SK-N-SH (cell line): ENCODE results near the gene TXNDC16. TPM values are rescaled to one million over a fixed set of nuclear protein-coding genes. Genes with fewer than 3 reads are reported as not detected.
"Not testable (repeated sequence)": the region's sequence is repeated elsewhere in the genome, so short reads cannot be mapped to it uniquely, and the experiment has no call there.

Source experiments
- CTCF ChIA-PET: fragments of 300-600, 350-600 bp; formaldehyde crosslinking; extraction: SDS; loops from one replicate; lab custom pipeline; 2021; lab: Yijun Ruan, JAX
- POLR2A ChIA-PET: fragments of 350-600 bp; sonication (Branson Sonifier 250); formaldehyde crosslinking; extraction: SDS; loops from one replicate; lab custom pipeline; 2020; ENCODE audit warnings: antibody characterized with exemption, inconsistent platforms; lab: Yijun Ruan, JAX
- DNase-seq: peaks from one replicate; pipeline ENCODE4 v3.0.0; 2012
- H2AFZ ChIP-seq: fragments of 200-600 bp; sonication (generic); 2 replicates; pipeline ENCODE4 v1.8.1; 2016; ENCODE audit warnings: antibody characterized with exemption, mild to moderate bottlenecking, low read depth
- H3F3A ChIP-seq: fragments of 200-600 bp; sonication (generic); replicated peaks from 2 replicates; pipeline ENCODE3; 2016; ENCODE audit warnings: antibody characterized with exemption, mild to moderate bottlenecking; ENCODE audit not compliant: insufficient read depth
- H3K27ac ChIP-seq, 2 experiments: fragments of 200-500 bp in 1 of 2; fragments of 200-600 bp in 1 of 2; sonication (Bioruptor generic) in 1 of 2; sonication (generic), shearing (Covaris generic) in 1 of 2; 2 replicates each; pipeline versions ENCODE4 v1.5.1 to v1.6.1; 2014 to 2016; ENCODE audit warnings: low read depth in 2 of 2, inconsistent platforms in 1 of 2, low read length in 1 of 2, mild to moderate bottlenecking in 1 of 2, mixed read lengths in 1 of 2
- H3K27me3 ChIP-seq: fragments of 200-600 bp; sonication (generic), shearing (Covaris generic); 2 replicates; pipeline ENCODE4 v1.6.1; 2016; ENCODE audit warnings: mixed run types; ENCODE audit not compliant: insufficient read depth
- H3K36me3 ChIP-seq, 2 experiments: fragments of 200-500 bp in 1 of 2; fragments of 200-600 bp in 1 of 2; sonication (Bioruptor generic) in 1 of 2; sonication (generic) in 1 of 2; replicated peaks in 1 of 2; 2 replicates each; pipeline versions ENCODE3 to v1.5.1; 2014 to 2016; ENCODE audit warnings: low read length in 1 of 2, mild to moderate bottlenecking in 1 of 2; ENCODE audit not compliant: insufficient read depth in 2 of 2, control insufficient read depth in 1 of 2
- H3K4me1 ChIP-seq, 2 experiments: fragments of 200-500 bp in 1 of 2; fragments of 200-600 bp in 1 of 2; sonication (Bioruptor generic) in 1 of 2; sonication (generic), shearing (Covaris generic) in 1 of 2; 2 replicates each; pipeline versions ENCODE4 v1.5.1 to v1.6.1; 2014 to 2016; ENCODE audit warnings: low read depth in 1 of 2, low read length in 1 of 2, mixed run types in 1 of 2; ENCODE audit not compliant: insufficient read depth in 2 of 2, control insufficient read depth in 1 of 2
- H3K4me2 ChIP-seq: fragments of 200-600 bp; sonication (generic), shearing (Covaris generic); 2 replicates; pipeline ENCODE4 v1.6.1; 2017; ENCODE audit warnings: mixed run types
- H3K4me3 ChIP-seq, 2 experiments: fragments of 200-500 bp in 1 of 2; fragments of 200-600 bp in 1 of 2; sonication (Bioruptor generic) in 1 of 2; sonication (generic), shearing (Covaris generic) in 1 of 2; 2 replicates each; pipeline versions ENCODE4 v1.5.1 to v1.8.1; 2014 to 2016; ENCODE audit warnings: low read depth in 2 of 2, inconsistent platforms in 1 of 2, low read length in 1 of 2, mild to moderate bottlenecking in 1 of 2, mixed read lengths in 1 of 2, moderate library complexity in 1 of 2
- H3K79me2 ChIP-seq: fragments of 200-600 bp; sonication (generic); 2 replicates; pipeline ENCODE4 v1.8.1; 2017; ENCODE audit warnings: mild to moderate bottlenecking; ENCODE audit not compliant: insufficient read depth
- H3K9ac ChIP-seq: fragments of 200-600 bp; sonication (generic); 2 replicates; pipeline ENCODE4 v1.6.1; 2017; ENCODE audit warnings: mixed run types
- H3K9me2 ChIP-seq: fragments of 200-600 bp; sonication (generic); 2 replicates; pipeline ENCODE4 v1.6.1; 2017; ENCODE audit warnings: mixed run types
- H3K9me3 ChIP-seq: fragments of 200-600 bp; sonication (generic); 2 replicates; pipeline ENCODE4 v1.6.1; 2017; ENCODE audit warnings: mixed run types, mild to moderate bottlenecking, moderate library complexity
- H4K20me1 ChIP-seq: fragments of 200-600 bp; sonication (generic); 2 replicates; pipeline ENCODE4 v1.6.1; 2017; ENCODE audit warnings: mild to moderate bottlenecking, mixed run types; ENCODE audit not compliant: insufficient read depth
- CHD2 ChIP-seq: fragments of 150-350 bp; IDR thresholded peaks from 2 replicates; pipeline ENCODE4 v1.6.1; 2018; ENCODE audit warnings: low read length; ENCODE audit not compliant: partially characterized antibody
- CTCF ChIP-seq: fragments of 200-600 bp; sonication (generic); IDR thresholded peaks from 2 replicates; pipeline ENCODE4 v1.6.1; 2017; ENCODE audit warnings: antibody characterized with exemption, mild to moderate bottlenecking, moderate library complexity
- FOXJ3 ChIP-seq: sonication (generic); formaldehyde crosslinking; IDR thresholded peaks from 2 replicates; pipeline ENCODE4 v1.5.1; 2020; ENCODE audit warnings: mild to moderate bottlenecking, missing genetic modification reagents
- FOXM1 ChIP-seq: IDR thresholded peaks from 2 replicates; pipeline ENCODE4 v1.4.0; 2012; ENCODE audit warnings: low read depth, mild to moderate bottlenecking
- GABPA ChIP-seq: IDR thresholded peaks from 2 replicates; pipeline ENCODE4 v1.4.0; 2012; ENCODE audit warnings: low read depth, mild to moderate bottlenecking
- JUND ChIP-seq: IDR thresholded peaks from 2 replicates; pipeline ENCODE4 v1.4.0; 2012
- MXI1 ChIP-seq: IDR thresholded peaks from 2 replicates; pipeline ENCODE4 v1.6.1; 2012; ENCODE audit warnings: mild to moderate bottlenecking, low read depth, low read length, improper control_type of control experiment
- NRF1 ChIP-seq: IDR thresholded peaks from 2 replicates; pipeline ENCODE4 v1.6.1; 2012; ENCODE audit warnings: low read depth, mild to moderate bottlenecking, low read length
- POLR2AphosphoS5 ChIP-seq: IDR thresholded peaks from 2 replicates; pipeline ENCODE4 v1.6.1; 2012; ENCODE audit warnings: low read depth, low read length
- RFX5 ChIP-seq: IDR thresholded peaks from 2 replicates; pipeline ENCODE4 v1.6.1; 2012; ENCODE audit warnings: mild to moderate bottlenecking, improper control_type of control experiment, low read length
- RXRA ChIP-seq: IDR thresholded peaks from 2 replicates; pipeline ENCODE4 v1.4.0; 2012; ENCODE audit warnings: low read depth, mild to moderate bottlenecking, borderline replicate concordance
- SIN3A ChIP-seq: IDR thresholded peaks from 2 replicates; pipeline ENCODE4 v1.6.1; 2012; ENCODE audit warnings: low read depth, mild to moderate bottlenecking, low read length, moderate library complexity, borderline replicate concordance
- TAF1 ChIP-seq: IDR thresholded peaks from 2 replicates; pipeline ENCODE4 v1.6.1; 2012; ENCODE audit warnings: low read depth, mild to moderate bottlenecking, low read length, moderate library complexity, borderline replicate concordance
- TCF12 ChIP-seq: IDR thresholded peaks from 2 replicates; pipeline ENCODE4 v1.4.0; 2012
- TEAD4 ChIP-seq: IDR thresholded peaks from 2 replicates; pipeline ENCODE4 v1.4.0; 2012; ENCODE audit warnings: mild to moderate bottlenecking, borderline replicate concordance; ENCODE audit not compliant: insufficient read depth
- USF2 ChIP-seq: fragments of 150-350 bp; IDR thresholded peaks from 2 replicates; pipeline ENCODE4 v1.6.1; 2017; ENCODE audit warnings: antibody characterized with exemption, low read length, low read depth, borderline replicate concordance
- YY1 ChIP-seq: IDR thresholded peaks from 2 replicates; pipeline ENCODE4 v1.4.0; 2012; ENCODE audit warnings: low read depth, mild to moderate bottlenecking
- WGBS: methylation state at CpG from one replicate; pipeline ENCODE4 v1.1.6; 2017; ENCODE audit warnings: low lambda C conversion rate; 5-methylcytosine and 5-hydroxymethylcytosine counted together
- polyA plus RNA-seq, 3 experiments: library from polyadenylated mRNA; depleted of rRNA; stranded (reverse); fragments of >200 nt; gene quantifications; 2 replicates each; pipeline ENCODE4 v1.2.3, GENCODE V29; 2012

Gene TXNDC16
- polyA plus RNA-seq, 1 of the 3 experiments (the other 2 are of a cell fraction) = 0.95 TPM

- no peak for TF ChIP-seq CHD2
- no peak for TF ChIP-seq NRF1
- TF ChIP-seq USF2 = no peak
- no peak for TF ChIP-seq TAF1
- ChIA-PET CTCF (interaction anchor here (0.8 to 2.1 kb wide), 6 partner anchors 10 to 182 kb away, joined by 3 to 18 read pairs (median 4); partner anchors contain the start of gene PTGER2), POLR2A (no interaction called here)
- no peak overlapping the region for H3K4me3 ChIP-seq
- no peak for DNase-seq
- H3K79me2 ChIP-seq = no peaks in the 10 kb centered on the region
- H4K20me1 ChIP-seq = no peaks in the 10 kb centered on the region
- H3K27ac ChIP-seq = no peak overlapping the region
- WGBS = 92% methylated on average over 6 of the region's 6 CpGs
- no peak overlapping the region for H2AFZ ChIP-seq
- H3K9me3 ChIP-seq = no peaks in the 10 kb centered on the region
- H3K9ac ChIP-seq = no peak overlapping the region
- no peaks in the 10 kb centered on the region for H3K4me1 ChIP-seq
- no peak overlapping the region for H3K4me2 ChIP-seq
- no peaks in the 10 kb centered on the region for H3K27me3 ChIP-seq
- H3F3A ChIP-seq = no peaks in the 10 kb centered on the region
- no peaks in the 10 kb centered on the region for H3K36me3 ChIP-seq
- H3K9me2 ChIP-seq = no peaks in the 10 kb centered on the region
Observed at GRCh38 chr14:52472728-52473127, 79.6 kb downstream of the TXNDC16 start.

GRCh38 chr14:52472251-52472650 is 80.1 kb downstream of the TXNDC16 start:
- H3K9me3 ChIP-seq, H3K4me2 ChIP-seq, H3K4me3 ChIP-seq, H4K20me1 ChIP-seq, H3K27me3 ChIP-seq, H2AFZ ChIP-seq, H3K27ac ChIP-seq, H3K36me3 ChIP-seq, H3K9me2 ChIP-seq, DNase-seq, H3F3A ChIP-seq, H3K9ac ChIP-seq, H3K79me2 ChIP-seq, POLR2A ChIA-PET, H3K4me1 ChIP-seq: not testable (repeated sequence)
- 96% methylated on average over 13 of the region's 13 CpGs for WGBS
- CTCF ChIA-PET = interaction anchor here (1.7 to 2.1 kb wide), 2 partner anchors 169 to 172 kb away, joined by 4 to 18 read pairs; no protein-coding TSS in a partner anchor

GRCh38 chr14:52467515-52468266 is 84.6 kb downstream of the TXNDC16 start:
- no peaks in the 10 kb centered on the region for H3K27me3 ChIP-seq
- H3F3A ChIP-seq = no peaks in the 10 kb centered on the region
- WGBS = 91% methylated on average over 7 of the region's 7 CpGs
- no peak for DNase-seq
- H2AFZ ChIP-seq = no peak overlapping the region
- no peak overlapping the region for H3K27ac ChIP-seq
- no peaks in the 10 kb centered on the region for H3K4me1 ChIP-seq
- no peak overlapping the region for H3K4me3 ChIP-seq
- no peaks in the 10 kb centered on the region for H4K20me1 ChIP-seq
- ChIA-PET CTCF (interaction anchor here (0.7 to 2.8 kb wide), 3 partner anchors 8 to 167 kb away, joined by 3 to 10 read pairs (median 5); no protein-coding TSS in a partner anchor), POLR2A (no interaction called here)
- H3K9ac ChIP-seq = no peak overlapping the region
- H3K79me2 ChIP-seq = no peaks in the 10 kb centered on the region
- H3K36me3 ChIP-seq = peaks cover 0 to under 1% of the 10 kb centered on the region in 2 experiments
- no peaks in the 10 kb centered on the region for H3K9me3 ChIP-seq
- no peak overlapping the region for H3K4me2 ChIP-seq
- no peaks in the 10 kb centered on the region for H3K9me2 ChIP-seq
- TF ChIP-seq FOXM1 (no peak), YY1 (no peak), RXRA (no peak), TEAD4 (no peak), MXI1 (no peak), CHD2 (no peak), FOXJ3 (CRISPR knock-in tag) (no peak), JUND (no peak), GABPA (no peak), SIN3A (no peak), POLR2AphosphoS5 (no peak), TCF12 (no peak), CTCF (no peak), RFX5 (no peak)
